ENCODE results near the gene SNCA.

The SNCA gene

GRCh38 chr4:89836897-89837384, at the start of gene SNCA:
SNCA (minus strand) TSS chr4:89837161; CDS start chr4:89835667, 1,494 bp downstream.
- DNase-seq (ENCODE audit: low spot score) (peak; percentile 56), FAIRE-seq (no peak)

DNA sequence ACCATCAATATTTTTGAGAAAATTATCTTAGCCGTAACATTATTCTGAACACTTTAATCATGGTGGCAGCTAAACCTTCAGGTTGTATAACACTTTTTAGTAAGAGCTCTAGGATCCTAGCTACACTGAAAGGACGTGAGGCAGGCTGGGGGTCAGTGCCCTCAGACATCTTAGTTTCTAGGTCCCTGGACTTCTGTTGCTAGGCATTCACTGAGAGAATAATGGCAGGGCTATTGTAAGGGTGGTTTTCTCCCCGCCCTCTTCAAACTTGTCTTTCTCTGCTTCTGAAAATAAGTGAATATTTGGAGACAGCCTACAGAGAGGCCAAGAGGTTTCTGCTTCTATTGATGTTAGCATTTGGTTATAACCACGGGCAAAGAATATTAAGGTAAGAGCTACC, 42.3 kb upstream of the SNCA start:
- FAIRE-seq (no peak), DNase-seq (ENCODE audit: low spot score) (no peak)

DNA sequence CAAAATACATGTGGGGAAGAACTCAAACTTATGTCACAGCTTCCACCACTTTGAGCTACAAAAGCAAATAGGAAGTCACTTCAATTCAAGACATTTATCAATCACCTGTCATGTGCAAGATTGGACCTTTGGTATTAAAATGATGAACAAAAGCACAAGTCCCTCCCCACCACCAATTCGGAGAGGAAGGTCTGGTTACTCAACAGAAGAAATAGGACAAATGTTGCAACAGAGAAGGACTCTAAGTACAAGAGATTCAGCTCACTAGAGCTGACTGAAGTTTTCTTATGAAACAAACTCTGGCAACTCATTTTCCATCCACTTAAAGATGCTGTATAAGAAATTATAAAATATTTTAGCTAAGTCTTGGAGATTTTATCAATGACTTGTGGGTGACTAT, 41.6 kb upstream of the SNCA start:
- DNase-seq (ENCODE audit: low spot score) = no peak

DNA sequence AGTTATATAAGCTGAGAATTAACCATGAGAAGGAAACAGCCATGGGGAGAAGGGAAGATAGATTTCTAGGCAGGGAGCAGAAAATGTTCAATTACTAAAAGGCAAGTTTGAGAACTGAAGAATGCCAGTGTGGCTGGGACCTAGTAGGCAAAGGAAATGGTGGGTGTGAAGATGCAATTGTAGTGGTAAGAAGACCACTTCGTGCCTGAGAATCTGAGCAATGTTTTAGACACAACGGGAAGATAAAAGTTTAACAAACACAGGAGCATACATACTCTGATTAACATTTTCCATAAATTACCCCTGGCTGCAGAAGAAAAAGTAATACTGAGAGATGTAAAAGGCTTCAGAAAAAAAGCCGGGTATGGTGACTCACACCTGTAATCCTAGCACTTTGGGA, 39.6 kb upstream of the SNCA start:
- FAIRE-seq (no peak), DNase-seq (ENCODE audit: low spot score) (no peak)

More for the DNA sequence above, 41.6 kb upstream of the SNCA start:
- no peak for FAIRE-seq

DNA sequence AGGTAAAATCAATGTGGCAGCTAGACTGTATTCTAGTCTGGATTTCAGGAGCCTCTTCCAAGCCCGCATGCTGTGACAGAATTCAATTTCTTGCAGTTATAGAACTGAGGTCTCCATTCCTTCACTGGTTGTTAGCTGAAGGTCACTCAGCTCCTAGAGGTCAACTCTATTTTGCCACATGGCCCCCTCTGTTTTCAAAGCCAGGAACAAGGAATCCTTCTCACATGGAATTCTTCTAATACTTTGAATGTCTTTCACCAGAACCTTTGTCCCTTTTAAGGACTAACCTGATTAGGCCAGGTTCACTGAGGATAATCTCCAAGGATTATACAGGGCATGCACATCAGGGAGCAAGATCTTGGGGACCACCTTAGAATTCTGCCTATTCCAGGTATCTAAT, 34.2 kb upstream of the SNCA start:
- FAIRE-seq = no peak
- DNase-seq (ENCODE audit: low spot score) = no peak

GRCh38 chr4:89868999-89869589, 32.1 kb upstream of the SNCA start:
- DNase-seq (ENCODE audit: low spot score) (no peak), FAIRE-seq (no peak)

- DNase-seq (ENCODE audit: low spot score) = no peak
- no peak for FAIRE-seq
Observed at GRCh38 chr4:89868276-89868675, 31.3 kb upstream of the SNCA start.

- DNase-seq (ENCODE audit: low spot score) = no peak
- no peak for FAIRE-seq
Observed at GRCh38 chr4:89863533-89863932, 26.6 kb upstream of the SNCA start.

- no peak for FAIRE-seq
- DNase-seq (ENCODE audit: low spot score) = no peak
Observed at GRCh38 chr4:89860971-89861370, 24.0 kb upstream of the SNCA start.

GRCh38 chr4:89855236-89855635, 18.3 kb upstream of the SNCA start:
- FAIRE-seq (no peak), DNase-seq (ENCODE audit: low spot score) (no peak)

DNA sequence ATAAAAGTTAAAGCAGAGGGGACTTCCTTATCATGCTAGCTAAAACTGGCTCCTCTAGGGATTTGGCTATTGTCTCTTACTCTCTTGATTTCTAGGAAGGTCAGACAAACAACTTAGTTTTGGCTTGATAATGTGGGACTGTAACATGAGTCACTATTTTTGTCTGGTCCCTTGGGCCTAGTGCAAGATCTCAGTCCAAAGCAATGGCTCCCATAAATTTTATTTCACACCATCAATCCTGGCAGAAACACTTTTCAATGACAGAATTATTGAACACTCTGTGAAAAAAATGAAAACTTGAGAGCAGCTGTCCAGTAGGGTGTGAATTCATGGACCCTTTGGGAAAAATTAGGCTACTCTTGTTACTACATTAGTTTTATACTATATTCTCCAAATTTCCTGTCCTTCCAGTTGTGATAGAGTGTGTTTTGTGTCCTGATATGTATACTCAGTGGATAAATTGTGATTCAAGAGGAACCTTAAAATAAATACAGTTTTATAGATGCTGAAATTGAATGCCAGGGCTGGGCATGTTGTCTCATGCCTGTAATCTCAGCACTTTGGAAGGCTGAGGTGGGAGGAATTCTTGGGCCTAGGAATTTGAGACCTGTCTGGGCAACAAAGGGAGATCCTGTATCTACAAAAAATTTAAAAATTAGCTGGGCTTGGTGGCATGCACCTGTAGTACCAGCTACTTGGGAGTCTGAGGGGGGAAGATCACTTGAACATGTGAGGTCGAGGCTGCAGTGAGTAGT, 10.8 kb upstream of the SNCA start:
- FAIRE-seq (no peak), DNase-seq (ENCODE audit: low spot score) (no peak)

DNA sequence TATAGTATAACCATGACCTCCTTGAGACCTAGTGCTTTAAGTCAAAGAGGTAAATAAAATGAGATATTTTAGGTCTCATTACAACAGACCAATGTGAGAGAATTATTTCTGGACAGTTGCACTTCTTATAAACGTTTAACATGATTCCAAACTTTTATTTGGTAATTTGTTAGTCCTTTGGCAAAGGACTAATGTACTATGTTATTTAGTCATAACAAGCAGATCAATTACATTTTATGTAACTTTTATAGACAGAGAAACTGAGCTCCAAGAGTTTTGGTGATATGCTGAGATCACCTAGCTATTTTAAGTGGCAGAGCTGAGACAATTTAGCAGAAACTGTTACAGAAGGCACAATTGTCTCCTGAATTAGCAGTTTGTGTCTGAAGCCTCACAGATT, 2.6 kb upstream of the SNCA start:
- DNase-seq (ENCODE audit: low spot score) = no peak
- FAIRE-seq = no peak

DNA sequence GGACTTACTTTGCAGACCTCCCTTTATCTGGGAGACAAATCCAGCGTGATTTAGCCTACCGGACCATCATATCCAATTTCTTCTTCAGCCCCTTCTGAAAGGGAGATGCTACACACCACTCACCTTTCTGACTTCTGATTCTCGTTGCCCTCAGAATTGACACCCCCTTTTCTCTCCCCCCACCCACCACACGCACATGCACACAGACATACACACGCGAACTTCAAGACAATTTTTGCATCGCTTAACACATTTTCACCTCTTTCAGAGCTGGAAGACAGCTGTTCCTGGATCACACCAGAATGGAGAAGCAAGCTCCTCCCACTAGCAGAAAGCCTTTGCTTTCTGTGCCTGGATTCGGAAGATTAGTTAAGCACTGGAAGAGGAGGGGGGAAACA, 1.0 kb upstream of the SNCA start:
- FAIRE-seq (no peak), DNase-seq (ENCODE audit: low spot score) (no peak)

- FAIRE-seq = no peak
- DNase-seq (ENCODE audit: low spot score) = no peak
Observed at GRCh38 chr4:89837385-89837992, 528 bp upstream of the SNCA start.

DNA sequence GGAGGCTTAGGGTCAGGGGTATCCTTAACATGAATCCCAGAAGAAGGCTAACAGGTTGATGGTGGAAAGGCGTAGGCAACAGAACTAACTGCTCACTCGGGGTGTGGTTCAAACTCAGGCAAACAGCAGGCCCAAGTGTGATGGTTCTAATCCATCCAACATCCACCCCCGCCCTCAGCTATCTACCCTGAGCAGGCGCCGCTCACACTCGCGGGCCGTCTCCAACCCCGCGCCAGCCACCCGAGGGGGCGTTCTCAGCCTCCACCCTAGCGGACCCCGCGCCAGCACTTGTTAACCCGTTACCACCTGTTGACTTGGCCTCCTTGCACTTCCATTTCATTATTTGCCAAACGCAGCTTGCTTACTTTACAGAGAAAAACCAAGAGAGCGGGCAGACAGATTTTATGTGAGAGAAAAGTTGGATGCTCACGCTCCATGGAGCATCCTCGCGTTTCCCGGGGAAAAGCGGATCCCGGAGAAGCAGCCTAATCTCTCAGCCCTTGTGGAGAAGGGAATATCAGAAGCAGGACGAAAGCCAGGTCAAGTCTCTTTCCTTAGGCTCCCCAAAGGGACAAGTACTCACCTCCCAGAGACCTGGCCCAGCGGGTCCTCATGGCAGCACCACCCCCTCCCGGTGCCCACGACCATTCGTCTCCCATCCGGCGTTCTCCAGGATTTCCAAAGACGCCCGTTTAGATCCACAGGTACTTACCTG, 773 bp downstream of the SNCA start:
- DNase-seq (ENCODE audit: low spot score) = no peak
- no peak for FAIRE-seq

GRCh38 chr4:89835413-89835812, 1.5 kb downstream of the SNCA start:
- DNase-seq (ENCODE audit: low spot score) = no peak
- no peak for FAIRE-seq

GRCh38 chr4:89834486-89835209, 2.3 kb downstream of the SNCA start:
- no peak for DNase-seq (ENCODE audit: low spot score)
- no peak for FAIRE-seq

- DNase-seq (ENCODE audit: low spot score) (no peak), FAIRE-seq (no peak)
Observed at GRCh38 chr4:89829470-89830138, 7.4 kb downstream of the SNCA start.

- no peak for DNase-seq (ENCODE audit: low spot score)
- FAIRE-seq = no peak
Observed at GRCh38 chr4:89823416-89823815, 13.5 kb downstream of the SNCA start.

DNA sequence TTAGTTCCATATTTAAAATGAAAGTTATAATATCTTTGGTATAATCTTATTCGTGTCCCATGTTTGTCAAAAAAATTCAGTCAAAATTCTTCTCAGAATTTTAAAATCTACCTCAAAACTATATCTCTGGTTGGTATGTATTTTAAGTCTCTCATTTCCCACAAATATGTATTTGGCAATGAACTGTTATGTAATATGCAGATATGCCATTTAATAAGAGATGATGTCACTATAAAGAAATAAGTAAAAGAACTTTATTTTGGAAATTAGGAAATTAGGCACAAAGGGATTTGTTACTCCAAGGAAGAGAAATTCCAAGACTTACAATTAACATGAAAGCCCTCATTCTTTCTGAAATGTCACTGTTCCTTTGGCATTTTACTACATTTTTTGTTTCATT, 15.3 kb downstream of the SNCA start:
- no peak for DNase-seq (ENCODE audit: low spot score)
- FAIRE-seq = no peak

GRCh38 chr4:89820010-89820409, 17.0 kb downstream of the SNCA start:
- no peak for DNase-seq (ENCODE audit: low spot score)
- FAIRE-seq = no peak

All from urothelium cell line (cell line).